Activated effector memory CD4-positive, alpha-beta T cell treated with anti-CD3 and anti-CD28 coated beads, Interleukin-2, amount 50 U/mL, for 16 hours (primary cell): ENCODE data around the gene LAMB3.

Experiments
- DNase-seq: peaks from one replicate; pipeline ENCODE4 v3.0.0-alpha.2; 2020

Gene LAMB3

DNA sequence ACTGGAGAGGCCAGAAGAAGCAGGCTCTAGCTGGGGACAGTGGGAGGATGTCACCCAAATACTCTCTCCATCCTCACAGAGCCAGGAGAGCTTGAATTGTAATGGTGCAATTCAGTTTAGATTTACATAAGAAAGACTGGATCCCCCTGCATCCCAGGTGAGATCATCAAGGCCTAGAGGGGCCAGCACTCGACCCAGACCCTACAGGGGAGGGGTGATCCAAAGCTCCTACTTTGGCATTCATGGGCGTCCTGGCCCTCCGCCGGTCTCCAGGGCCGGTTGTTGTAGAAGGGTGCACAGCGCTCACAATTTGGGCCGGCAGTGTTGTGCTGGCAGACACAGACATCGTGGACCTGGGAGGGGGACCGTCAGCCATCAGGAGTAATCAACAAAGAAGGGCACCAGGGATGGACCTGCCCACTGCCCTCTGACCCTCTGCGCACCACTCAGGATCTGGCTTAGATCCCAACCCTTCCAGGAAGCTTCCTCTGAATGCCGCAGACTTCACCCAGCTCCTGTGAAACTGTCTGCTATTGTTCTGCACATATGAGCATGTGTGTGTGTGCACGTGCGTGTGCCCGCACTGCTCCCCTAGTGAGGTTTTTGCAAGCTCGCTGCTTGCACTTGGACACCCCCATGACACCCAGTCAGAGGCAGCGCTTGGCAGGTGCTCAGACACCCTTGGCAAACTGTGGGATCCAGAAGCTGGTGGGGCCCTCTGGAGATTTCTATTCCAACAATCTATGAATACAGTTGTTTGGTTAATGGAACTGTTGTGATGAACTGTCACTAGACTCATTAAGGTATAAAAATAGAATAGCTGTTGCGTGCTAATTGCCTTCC lies 21.6 kb downstream of the LAMB3 start:
- no peak for DNase-seq

DNA sequence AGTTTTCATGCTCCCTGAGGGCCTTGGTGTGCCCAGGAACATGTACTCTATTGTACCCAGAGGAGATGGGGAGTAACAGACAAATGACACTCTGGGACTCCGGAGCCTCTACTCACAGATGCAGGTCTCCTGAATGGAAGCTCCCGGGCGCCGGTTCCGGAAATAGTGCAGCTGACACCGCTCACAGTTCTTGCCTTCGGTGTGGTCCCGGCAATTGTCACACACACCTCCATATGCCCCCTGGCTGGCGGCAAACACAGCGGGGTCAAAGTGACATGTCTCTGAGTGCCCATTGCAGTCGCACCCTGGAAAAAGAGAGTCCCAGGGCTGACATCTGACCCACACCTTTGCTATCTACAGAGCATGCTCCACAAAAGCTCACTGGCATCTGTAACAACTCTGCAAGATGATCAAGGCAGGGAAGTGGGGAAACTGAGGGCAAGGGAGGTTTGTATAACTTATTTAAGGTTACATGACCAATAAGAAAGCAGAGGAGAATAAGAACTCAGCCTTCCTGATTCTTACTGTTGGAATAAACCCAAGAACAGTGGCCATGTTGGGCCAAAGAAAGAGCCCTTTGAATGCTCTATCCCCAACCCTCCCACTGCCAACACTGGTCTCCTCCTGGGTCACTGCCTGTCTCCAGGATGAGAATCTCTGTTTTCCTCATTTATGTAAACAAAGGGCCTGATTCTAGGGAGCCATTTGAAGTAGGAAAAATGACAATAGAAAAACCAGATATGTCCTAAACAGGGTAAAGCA lies 22.4 kb downstream of the LAMB3 start:
- no peak for DNase-seq

DNA sequence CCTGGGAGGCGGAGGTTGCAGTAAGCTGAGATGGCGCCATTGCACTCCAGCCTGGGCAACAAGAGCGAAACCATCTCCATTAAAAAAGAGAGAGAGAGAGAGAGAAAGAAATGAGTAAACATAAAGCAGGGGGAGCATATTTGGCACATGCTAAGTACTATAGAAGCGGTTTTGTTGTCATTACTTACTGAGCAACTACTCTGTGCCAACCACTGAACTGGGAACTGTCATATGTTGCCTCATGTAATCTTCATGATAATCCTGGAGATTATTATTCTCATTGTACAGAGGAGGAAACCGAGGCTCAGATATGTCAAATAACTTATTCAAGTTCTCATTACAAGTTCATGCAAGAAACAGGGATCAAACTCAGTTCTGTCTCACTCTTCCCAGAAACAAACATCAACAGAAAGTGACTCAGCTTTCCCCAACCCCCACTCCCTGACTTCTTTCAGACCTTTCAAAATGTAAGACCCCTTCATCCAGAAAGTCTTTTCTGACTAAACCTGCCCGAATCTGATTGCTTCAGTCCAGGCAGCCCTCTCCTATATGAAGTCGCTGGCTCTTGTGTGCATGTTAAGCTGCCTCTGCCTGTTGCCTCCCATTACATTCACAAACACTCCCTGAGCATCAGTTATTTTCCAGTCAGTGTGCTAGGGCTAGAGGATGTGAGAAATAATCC lies 23.5 kb downstream of the LAMB3 start:
- no peak for DNase-seq

DNA sequence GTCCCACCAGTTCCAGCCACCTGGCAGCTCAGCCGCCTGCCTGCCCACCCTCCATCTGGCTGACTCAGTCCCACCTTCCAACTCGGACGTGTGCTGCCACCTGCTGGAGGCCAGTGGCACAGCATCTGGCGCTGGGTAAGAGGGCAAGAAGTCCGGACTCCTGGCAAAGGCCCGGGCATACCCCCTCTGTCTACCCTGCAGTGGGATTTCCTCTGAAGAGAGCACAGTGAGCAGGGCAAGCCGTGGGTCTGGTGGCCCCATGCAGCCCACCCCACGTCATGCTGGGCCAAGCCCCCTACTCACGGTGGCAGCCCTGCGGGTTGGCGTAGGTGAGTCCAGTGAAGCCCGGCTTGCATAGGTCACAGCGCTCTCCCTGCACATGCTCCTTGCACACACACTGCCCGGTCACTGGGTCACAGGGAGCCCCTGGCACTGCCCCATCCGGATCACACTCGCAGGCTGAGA lies 24.5 kb downstream of the LAMB3 start:
- peak; percentile 91 for DNase-seq

DNA sequence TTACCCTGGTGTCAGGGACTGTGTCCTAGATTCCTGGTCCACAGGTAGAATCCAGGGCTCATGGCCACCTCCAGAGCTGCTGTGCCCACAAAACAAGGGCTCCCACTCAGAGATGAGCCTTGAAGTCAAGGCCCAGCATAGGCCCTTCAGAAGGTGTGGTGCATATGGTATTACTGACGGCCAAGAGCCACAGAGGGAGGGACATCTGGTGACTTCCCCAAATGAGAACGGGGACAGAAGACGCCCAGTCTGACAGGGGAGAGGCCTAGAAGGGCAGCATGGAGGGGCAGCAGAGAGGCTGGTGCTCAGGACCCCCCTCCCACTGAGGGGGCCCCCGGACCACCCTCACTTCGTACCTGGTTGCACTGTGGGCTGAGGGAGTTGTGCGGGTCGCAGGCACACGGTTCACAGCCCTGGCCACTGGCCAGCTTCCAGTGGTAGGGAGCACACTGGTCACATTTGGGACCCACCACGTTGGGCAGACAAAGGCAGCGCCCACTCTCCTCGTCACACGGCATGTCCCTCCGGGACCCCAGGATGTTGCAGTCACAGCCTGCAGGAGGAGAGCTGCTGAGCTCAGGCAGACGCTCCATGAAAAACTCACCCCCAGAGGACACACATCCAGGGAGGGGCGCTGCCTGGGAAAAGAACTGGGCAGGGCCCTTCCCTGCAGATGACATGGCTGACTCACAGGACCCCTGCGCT lies 25.0 kb downstream of the LAMB3 start:
- no peak for DNase-seq

DNA sequence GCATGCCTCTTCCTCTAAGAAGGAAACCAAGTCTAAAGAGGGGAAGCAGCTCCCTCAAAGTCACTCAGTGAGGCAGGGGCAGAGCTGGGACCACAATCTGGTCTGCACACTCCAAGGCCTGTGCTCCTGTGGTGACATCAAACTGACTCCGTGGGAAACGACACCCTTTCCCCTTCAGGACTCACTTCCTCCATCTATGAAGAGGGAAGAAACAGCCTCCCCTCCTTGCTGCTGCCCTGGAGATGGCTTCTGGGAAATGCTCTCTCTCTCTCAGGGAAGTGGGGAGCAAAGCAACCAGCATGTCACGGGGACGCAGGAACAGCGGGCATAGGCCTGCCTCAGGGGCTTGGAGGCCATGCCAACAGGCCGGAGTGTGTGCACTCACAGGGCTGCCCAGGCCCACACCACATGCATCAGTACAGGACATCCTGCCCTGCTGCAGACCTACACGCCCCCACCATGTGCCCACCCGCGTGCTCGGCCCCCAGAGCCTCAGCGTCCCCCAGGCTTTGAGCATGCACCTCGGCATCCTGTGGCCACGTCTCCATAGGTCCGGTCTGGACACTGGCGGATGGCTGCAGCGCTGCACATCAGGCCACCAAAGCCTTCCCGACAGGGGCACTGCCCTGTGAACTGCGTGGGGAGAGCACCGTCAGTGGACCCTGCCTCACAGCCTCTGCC lies 25.7 kb downstream of the LAMB3 start:
- no peak for DNase-seq

DNA sequence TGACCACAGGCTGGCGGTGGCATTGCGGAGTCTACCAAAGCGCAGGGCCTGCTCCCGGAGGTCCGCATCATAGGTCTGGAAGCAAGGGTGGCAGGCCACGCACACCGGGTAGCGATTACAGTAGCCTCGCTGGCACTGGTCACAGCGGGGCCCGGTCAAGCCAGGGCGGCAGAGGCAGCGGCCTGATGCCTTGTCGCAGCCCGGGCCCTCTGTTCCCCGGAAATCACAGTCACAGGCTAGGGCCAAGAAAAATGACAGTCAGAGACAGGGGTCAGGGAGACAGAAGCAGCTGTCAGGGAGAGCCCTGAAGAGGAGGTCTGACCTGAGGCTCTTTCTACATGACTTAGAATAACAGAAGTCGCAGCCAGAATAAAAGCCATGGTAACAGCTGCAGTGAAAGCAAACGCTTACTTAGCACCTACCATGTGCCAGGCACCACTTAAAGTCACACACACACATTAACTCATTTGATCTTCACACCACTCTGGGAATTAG lies 26.4 kb downstream of the LAMB3 start:
- no peak for DNase-seq

DNA sequence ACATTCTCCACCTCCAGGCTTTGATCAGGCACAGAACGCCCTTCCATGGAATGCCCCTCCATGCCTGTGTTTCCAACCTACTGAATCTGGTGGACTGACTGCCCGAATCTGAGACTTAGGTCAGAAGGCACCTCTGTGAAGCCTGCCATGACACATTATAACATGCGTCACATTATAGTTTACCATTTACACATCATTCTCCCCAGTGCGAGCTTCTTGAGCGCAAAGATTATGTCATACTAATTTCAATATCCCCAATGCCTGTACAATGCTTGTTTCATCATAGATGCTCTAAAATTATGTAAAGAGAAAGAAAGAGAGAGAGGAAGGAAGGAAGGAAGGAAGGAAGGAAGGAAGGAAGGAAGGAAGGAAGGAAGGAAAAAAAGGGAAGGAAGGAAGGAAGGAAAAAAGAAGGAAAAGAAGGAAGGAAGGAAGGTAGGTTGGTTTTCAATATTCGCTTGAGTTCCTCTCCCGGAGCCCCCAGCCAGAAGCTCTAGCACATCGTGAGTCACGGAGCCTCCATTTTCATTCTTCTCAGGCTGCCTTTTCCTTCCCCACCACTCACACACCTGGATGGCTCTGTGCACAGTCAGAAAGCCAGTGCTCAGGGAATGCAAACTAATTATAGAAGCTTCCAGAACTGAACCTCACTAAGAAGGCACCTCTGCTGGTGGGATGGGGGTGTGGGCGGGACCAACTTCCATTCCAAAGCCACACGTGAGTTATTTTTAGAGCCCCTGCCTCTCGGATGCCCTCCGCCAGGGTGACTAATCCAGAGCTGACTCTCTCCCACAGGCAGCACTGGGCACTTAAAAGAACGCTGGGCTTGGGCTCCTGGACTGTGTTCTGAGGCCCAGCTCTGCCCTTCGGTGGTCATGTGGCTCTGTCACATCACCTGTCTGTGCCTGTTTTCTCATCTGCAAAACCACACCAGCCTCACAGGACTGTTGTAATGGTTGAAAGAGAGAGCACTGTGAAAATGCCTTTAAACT lies 27.4 kb downstream of the LAMB3 start:
- DNase-seq = no peak

DNA sequence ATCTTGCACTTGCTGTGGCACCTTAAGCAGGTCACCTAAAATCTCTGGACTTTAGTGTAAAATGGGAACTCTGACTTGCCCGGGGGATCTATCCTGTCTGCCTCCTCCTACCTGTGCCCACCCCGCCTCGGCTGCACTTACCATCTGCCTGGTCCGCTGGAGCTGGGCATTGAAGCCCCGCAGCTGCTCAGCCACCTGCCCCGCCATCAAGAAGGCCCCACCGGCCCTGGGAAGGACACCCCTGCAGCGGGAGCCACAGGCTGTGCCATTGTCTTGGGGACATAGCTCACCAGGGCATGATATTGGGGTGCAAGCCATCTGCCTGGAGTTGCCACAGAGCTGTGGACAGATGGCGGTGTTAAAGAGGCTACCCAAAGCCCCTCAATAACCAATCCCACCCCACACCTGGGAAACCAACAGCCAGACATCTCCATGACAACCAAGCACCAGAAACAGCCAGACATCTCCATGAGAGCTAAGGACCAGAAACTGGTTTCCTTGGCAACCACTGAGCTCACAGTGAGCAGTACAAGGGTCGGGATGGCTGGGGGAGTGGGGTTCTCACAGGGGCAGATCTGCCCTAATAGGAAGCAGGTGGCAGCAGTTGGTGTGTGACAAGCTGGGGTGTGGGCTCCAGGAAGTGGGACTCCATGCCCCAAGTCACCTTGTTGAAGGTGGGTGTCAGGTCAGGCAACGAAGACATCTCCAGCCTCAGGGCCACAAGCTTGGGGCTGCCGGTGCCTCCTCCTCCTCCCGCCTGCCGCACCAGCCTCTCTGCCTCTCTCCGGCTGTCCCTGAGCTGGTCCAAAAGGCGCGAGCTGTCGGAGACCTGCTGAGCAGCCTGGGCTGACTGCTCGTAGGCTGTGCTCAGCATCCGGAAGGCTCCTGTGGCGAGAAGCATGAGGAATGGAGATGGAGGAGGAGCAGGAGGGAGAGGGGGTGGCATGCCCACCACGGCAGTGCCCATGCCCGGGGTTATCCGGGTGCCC lies 29.1 kb downstream of the LAMB3 start:
- DNase-seq = no peak

DNA sequence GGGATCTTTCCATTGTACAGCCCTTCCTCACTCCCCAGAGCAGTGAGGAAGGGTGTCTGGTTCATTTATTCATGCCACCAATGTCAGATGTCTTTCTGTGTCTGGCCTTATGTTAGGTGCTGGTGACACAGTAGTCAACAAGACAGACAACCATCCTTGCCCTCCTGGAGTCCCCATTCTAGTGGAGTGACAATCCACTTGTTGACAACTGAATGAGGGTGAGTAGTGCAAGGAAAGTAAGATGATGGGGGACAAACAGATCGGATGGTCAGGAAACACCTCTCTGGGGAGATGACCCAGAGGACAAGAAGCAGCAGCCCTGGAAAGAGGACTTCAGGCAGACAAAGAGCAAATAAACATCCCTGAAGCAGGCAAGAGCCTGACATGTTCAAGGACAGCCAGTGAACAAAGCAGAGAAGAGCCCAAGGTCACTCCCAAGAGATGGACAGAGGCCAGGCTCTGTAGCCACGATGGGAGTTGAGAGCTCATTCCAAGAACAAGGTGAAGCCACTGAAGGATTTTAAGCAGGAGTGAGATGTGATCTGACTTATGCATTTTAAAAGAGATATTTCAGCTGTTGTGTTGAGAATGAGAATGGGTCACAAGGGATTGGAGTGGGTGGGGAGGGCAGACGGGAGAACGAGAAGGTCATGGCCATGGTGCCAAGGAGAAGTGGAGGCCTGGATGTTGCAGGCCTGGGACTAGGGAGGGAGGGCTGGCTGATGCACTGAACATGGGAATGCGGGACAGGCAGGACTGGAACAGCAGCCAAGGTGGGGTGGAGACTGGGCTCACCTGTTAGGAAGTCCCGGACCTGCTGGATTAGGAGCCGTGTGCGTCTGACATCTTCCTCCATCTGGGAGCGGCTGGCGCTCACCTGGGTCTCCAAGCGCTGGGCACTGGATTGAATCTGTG lies 30.2 kb downstream of the LAMB3 start:
- DNase-seq = no peak

DNA sequence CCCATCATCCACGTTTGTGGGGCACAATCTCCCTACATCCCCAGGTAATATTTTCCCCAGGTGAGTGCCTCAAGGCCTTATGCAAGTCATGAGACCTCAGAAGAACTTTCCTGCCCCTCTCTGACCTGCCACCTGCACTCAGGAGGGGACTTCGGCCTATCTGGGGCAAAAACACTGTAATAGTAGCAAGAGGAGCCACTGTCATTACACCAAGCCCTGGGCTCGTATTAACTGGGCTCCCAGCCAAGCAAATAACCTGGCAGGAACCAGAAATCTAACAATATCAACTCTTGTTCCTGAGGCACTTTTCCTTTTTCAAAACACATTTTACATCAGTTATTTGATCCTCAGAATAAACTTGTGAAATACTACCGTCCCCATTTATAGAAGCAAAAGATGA lies 30.9 kb downstream of the LAMB3 start:
- no peak for DNase-seq

DNA sequence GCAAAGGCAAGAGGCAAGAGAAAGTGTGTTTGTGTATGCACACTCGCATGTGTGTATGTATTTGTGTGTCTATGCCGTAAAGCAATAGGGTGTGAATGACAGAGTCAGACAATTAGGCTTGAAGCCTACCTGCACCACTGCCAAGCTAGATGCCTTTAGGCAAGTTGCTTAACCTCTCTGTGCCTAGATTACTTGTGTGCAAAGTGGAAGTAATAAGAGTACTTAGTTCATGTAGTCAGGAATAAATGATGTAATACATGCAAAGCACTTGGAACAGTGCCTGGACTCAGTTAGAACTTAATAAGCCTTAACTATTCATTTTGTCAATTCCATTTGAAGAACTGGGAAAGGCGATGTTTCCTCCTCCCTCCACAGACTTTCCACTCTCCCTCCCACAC lies 31.7 kb downstream of the LAMB3 start:
- no peak for DNase-seq

DNA sequence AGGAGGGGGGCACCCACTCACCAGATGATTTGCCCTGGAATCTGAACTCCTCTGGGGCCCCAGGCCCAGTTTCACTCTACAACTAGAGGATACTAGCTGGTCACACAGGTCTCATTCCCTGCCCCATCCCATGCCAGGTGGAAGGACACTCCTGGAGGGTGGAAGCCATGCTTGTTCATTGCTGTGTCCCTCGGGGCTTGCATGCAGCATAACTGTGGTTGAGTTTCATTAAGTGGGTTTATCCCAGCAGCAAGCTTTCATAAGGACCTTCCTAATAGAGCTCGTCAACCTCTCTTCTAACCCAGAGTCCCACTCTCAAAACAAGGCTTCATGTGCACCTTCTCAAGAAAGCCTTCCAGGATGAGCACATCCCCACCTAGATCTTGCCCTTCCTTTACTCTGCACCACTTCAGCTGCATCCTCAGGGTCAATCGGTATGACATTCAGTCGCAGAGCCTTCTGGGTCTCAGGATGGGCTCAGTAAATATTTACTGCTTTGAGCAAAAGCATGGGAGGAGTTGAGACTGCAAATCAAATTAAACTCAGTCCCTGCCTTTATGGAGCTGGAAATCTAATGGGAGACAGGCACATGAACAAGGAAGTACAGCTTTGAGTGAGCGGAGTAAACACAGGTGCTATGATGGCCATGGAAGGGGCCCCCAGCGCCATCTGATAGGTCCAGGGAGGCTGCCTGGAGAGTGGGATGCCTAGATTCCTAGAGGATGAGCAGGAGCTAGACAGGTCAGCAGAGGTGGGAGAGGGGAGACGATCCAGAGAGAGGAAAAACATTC lies 32.3 kb downstream of the LAMB3 start:
- DNase-seq = no peak

DNA sequence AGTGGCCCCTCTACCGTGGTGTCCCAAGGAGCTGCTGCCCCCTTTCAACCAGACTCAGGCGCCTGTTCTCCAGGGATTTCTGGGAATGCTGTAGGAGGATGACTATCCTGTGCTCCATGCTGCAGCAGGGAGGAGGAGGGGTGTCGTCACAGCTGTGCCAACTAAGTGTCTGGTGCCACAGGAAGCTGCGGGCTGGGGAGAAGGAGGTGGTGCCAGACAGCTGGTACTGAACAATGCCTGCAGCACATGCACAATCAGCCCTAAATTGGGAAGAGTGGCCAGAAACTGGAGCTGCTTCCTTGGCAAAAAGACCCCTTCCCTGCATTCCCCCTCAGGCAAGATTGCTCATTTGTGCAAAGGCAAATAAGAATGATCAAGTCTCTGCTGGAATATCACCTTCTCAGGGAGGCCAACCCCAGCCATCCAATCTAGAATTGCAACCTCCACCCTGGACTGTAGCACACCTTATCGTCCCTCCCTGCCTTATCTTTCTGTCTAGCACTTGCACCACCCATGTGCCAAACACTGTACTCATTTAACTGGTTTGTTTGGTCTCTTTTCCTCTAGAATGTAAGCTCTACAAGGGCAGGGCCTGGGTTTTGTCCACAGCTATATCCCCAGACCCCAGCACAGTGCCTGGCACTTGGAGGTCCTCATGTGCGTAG lies 33.3 kb downstream of the LAMB3 start:
- DNase-seq = no peak

DNA sequence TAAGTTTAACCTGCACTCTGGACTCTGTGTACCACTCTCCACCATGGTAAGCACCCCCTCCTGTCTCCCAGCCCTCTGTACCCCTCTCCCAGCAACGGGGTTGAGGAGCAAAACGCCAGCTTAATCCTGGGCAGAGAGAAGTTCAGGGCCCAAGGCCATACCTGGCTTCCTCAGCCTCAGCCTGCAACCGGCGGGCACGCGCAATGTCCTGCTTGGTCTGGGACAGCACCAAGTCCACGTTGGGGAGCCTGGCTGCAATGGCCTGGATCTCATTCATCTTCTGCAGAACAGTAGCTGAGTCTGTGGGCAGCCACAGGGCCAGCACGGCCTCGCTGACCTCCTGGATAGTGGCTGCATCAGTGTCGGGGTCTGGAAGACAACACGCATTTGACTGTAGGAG lies 33.9 kb downstream of the LAMB3 start:
- no peak for DNase-seq

DNA sequence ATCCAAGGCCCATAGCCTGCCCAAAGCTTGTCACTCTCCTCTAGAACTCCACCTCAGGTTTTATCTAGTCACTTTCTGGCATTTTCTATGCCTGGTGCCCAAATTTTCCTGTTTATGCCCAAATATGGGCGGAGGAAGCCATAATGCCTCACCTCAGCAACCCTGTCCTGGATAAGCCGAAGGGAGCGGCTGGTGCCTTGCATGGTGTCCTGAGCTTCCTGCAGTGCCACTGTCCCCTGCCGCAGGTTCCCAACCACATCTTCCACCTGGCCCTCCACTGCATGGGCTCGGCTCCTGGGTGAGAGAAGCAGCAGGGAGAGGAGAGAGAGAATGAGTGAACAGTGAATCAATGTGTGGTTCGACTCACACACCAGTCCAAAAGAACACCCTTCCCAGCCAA lies 34.5 kb downstream of the LAMB3 start:
- no peak for DNase-seq

DNA sequence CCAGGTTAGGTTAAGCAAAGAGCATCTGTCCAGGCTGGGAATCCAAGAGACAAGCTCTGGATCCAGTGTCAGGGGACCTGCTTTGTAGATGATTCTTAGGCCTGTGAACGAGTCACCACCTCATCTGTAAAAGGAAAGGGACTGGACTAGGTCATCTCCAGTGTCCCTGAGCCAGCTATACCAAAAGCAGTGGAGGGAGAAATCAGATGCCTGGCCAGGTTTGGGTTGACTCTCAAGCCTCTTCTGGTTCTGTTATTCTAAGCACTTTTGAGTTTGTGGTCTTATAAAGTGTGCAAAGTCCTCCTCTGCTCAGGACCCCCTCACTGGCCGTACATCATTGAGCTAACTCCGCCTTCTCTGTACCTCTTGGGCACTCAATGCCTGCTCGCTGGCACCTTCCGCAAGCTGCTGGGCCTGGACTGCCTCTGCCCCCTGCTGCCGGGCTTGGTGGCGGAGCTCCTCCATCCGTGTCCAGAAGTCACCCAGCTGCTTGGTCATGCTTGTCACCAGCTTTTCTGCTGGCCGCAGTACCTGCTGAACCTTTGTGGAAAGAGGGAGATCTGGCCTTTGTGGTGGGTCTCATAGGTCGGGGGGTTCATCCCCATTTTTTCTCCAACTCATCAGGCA lies 35.1 kb downstream of the LAMB3 start:
- DNase-seq = no peak
